Occipital lobe (tissue), 2 donors: ENCODE measurements around the gene LPAR2. TPM values are rescaled to one million over a fixed set of nuclear protein-coding genes. Genes with fewer than 3 reads are reported as not detected.

ENCODE experiments used
- DNase-seq: peaks from one replicate; lab custom pipeline; 2025; lab: John Stamatoyannopoulos, UW
- total RNA-seq: library from RNA; depleted of rRNA; stranded (reverse); fragments of >200 nt; gene quantifications from one replicate; pipeline ENCODE4 v1.2.3, GENCODE V29; 2014

LPAR2 gene
- total RNA-seq, 1 donor from 2014 or later = 13.3 TPM

GRCh38 chr19:19653597-19654147, 25.7 kb upstream of the LPAR2 start:
- no peak for DNase-seq

- no peak for DNase-seq
Observed at GRCh38 chr19:19652482-19653295, 24.7 kb upstream of the LPAR2 start.

- DNase-seq = no peak
Observed at GRCh38 chr19:19651076-19651475, 23.1 kb upstream of the LPAR2 start.

DNA sequence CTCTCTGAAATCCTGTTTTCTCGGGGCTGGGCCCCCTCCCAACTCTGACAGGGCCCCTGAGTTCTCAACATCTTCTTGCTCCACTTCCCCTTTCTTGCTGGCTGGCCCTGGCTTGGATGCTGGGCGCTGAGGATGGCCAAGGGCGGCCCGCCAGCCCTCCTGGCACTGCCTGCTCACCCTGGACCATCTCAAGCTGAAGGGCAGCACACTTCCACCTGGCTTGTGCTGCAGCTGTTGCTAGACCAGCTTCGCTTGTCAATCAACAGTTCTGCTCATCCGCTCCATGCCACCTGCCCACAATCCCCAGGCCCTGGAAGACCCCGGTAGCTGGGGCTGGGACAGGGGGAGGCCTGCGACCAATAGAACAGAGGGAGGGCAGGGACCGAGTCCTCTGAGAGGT, 22.3 kb upstream of the LPAR2 start:
- no peak for DNase-seq

DNA sequence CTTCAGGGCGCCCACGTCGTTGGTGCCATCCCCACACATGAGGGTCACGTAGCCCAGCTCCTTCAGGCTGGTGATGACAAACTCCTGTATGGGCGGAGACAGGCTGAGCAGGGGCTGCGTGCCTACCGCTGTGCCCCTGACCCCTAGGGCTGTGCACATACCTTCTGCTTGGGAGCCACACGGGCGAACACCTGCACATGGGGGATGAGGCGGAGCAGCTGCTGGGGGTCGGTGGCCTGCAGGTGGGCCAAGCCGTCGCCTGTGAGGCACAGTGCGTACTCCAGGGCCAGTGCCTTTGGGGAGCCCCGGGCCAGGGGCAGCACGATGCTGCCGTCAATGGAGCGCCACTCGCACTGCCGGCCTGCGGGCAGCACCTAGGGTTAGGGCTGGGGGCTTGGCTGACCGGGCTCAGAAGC, 21.6 kb upstream of the LPAR2 start:
- DNase-seq = no peak

DNA sequence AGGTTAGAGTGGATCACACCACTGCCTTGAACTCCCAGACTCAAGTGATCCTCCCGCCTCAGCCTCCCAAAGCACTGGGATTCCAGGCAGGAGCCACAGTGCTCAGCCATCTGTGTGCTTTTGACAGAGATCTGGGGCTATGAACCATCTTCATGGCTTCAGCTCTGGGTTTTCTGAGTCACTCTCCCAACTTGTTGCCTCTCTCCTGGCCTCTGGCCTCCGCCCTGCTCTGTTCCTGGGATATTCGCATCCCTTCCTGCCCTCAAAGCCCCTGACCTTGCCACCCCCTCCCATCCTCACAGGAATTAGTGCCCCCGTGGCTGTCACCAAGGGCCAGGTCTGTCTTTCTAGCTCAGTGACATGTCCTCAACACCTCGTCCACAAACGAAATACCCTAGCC, 21.1 kb upstream of the LPAR2 start:
- DNase-seq = no peak

DNA sequence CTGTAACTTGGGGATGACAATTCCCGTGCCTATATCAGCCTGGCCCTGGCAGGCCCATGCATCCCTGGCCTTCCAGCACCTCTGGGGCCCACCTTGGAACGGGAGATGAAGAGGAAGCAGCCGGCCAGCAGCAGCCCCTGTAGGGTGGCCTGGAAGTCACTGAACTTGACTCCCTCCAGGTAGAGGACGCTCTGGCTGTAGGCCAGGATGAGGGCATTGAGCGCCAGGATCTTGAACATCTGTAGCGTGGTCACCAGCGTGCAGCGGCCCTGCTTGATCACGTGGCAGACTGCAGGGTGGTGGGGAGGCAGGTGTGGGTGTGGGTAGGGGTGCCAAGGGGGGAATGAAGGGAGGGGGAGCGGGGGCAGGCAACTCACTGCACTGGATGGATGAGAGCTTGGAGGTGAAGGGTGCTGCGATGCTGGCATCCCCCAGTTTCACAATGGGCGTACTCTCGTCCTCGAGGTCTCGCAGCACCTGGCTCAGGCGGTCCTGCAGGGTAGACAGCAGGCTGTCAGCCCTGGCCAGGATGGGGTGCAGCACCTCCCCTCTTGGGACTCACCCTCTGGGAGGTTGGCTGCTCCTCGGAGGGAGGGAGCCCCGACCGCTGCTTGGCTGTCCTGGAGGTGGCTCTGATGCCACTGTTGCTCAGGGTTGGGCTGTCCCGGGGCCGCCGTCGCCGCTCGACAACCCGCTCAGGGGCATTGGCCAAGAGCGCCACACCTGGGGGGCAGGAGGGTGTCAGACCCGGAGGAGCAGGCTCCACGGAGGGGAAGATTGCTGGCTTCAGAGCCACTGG, 19.2 kb upstream of the LPAR2 start:
- no peak for DNase-seq

DNA sequence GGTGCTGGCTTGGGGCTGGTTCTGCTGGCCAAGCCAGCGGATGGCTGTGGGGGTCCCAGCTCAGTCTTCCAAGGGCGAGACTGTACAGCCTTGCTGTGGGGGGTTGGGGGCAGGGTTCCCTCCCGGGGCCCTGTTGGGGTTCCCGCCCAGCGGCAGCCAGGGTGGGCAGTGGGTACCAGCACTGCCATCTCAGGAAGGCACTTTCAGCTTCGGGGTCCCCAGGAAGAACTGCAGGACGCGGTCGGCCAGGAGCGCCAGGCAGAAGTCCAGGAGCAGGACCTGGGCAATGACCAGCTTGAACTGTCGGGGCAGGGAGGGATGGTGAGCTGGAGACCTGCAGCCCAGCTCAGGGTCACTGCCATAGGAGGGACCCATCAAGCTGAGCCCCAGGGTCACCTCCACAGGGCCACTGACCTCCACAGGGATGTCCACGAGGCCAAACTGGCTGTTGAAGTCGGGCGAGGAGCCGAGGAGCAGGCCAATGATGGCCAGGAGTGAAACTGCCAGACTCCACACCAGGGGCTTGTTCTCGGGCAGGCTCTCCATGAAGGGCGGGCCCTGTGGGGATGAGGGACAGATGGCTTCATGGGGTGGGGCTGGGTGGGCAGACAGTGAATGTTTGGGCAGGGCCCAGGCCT, 17.3 kb upstream of the LPAR2 start:
- DNase-seq = no peak

DNA sequence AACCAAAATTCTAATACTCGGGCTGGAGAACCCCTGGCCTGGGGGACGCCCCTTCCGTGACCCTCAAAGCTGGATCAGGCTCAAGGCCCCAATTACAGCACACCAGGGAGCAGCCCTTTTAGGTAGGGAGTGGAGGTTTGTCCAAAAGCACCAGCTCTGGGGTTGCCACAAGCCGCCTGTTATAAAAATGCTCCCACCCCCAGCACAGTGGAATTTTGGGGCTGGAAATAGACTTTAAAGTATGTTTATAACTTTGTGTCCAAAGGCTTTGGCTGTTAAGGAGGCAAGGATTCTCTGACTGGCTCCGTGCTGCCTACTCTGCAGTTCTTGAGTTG, 16.0 kb upstream of the LPAR2 start:
- DNase-seq = no peak

DNA sequence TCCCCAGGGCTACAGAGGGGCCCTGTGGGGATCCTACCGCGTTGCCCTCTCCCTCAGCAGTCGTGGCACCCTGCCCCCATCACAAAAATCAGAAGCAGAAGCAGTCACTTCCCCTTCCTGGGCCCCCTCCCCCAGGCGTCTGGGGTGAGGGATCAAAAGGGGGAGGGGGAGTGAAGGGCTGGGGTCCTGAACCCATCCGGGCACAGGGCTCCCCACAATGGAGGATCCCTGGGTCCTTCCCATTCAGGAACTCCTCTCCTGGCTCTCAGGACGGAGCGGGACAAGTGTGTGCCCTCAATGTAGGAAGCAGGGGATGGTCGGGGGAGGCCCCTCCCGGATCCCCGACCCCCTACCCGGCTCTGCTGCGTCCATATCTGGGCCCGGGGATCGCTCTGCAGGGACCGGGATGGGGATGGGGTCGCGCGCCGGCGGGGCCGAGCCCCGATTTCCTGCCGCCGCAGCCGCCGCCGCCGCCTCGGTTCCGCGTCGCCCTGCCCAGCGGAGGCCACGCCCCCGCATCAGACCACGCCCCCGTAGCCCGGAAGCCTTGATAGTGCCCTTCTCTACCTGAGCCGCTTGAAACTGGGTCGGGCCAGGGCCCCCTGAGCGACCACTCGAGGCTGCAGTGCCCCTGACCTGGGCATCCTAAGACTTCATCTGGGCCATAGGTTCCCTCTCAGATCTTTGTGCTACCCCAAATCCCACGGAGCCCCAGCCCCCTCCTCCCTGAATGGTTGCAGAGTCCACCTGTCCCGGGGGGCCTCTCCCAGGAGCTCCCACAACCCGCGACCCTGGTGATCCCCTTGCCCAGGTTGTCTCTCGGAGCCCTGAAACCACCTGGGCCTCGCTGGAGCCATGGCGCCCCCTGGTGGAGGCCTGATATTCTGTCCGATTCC, 15.4 kb upstream of the LPAR2 start, which contains the start of gene GMIP:
Gene GMIP (minus strand): TSS at position 500 of the 896 bp plus-strand sequence. CDS start 128 bp downstream, at position 372.
- DNase-seq = peak; percentile 50

GRCh38 chr19:19642506-19643157, 14.6 kb upstream of the LPAR2 start:
- DNase-seq = no peak

DNA sequence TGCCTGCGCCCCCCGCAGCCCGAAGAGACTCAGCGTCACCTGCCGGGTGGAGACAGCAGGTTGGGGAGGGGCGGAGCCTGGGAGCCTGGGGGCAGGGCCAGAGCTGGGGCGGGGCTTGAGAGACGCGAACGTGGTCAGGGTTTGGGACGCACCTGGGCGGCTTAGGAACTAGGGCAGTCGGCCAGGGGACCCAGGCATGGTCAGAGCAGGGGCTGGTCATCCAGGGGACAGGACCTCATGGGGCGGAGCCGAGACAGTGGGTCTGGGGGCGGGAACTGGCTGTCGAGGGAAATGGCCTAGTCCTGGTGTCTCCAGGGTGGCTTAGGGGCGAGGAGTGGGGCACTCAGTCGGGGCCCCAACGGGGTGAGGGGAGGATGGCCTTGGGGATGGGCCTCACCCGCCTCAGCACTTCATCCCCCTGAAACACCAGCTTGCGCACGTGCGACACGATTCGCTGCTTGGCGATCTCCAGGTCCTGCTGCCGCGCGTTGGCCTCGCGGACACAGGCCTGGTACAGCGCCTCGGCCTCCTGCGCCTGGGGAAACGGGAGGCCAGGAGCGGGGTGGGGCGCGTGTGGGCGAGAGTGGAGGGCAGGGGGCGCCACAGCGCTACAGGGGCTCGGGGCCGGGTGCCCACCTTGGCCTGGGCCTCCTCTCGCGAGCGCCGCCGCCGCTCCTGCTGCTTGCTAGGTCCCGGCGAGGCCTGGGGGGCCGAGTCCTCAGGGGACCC, 9.7 kb upstream of the LPAR2 start:
- DNase-seq = no peak

DNA sequence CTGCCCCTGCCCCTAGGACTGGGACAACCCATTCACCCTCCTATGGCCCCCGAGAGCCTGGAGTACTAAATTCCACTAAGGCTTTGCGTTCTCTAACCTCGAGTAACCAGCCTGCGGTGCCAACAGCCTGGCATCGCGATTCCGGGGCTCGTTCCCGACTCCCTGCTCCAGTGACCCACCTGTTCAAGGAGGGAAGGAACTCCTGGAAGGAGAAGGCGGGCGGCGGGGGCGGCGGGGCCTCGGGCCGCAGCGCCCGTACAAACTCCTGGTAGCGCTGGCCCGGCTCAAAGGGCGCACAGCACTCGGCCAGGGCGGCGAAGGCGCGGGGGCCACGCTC, 9.1 kb upstream of the LPAR2 start:
- no peak for DNase-seq

- no peak for DNase-seq
Observed at GRCh38 chr19:19636573-19637185, 8.7 kb upstream of the LPAR2 start.

DNA sequence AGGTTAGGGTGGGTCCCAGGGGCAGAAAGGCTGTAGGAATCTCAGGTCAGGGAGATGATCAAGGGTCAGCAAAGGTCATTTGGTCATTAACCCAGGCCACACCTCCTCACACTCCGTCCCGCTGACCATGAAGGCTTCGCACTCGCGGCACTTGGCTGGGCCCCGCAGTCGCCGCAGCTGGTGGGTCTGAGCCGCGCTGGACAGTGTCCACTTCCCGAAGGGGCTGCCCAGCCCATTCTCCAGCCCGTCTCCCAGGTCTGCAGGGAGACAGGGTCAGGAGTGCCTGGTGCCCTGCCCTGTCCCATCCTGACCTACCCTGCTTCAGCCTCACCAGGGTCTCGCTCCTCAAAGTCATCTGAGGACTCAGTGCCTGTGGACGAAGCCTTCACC, 7.3 kb upstream of the LPAR2 start:
- no peak for DNase-seq

- DNase-seq = no peak
Observed at GRCh38 chr19:19634516-19635312, 6.7 kb upstream of the LPAR2 start.

- no peak for DNase-seq
Observed at GRCh38 chr19:19633711-19634515, 5.9 kb upstream of the LPAR2 start.

DNA sequence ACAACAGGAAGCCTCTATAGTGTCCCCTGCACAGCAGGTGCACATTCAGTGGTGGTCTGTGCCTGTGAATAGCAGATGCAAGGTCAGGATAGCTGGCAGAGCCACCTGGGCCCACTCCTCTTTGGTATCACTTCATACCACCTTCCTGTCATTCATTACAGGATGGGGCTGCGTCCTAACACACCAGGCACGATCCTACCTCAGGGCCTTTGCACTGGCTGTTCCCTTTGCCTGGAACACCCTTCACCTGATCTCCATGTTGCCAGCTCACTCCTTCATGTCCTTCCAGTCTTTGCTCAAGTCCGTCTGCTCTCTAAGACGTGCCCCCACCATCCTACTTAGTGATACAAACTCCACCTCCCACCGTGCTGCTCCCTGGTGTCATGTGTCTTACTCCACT, 4.6 kb upstream of the LPAR2 start:
- DNase-seq = no peak
